Activated CD4-positive, alpha-beta T cell treated with anti-CD3 and anti-CD28 coated beads for 24 hours (primary cell): ENCODE measurements around the gene RPL5.

Experiments
- DNase-seq, 2 donors: peaks; one replicate each; pipeline ENCODE4 v3.0.0-alpha.2; 2020; ENCODE audit warnings: low read depth in 2 of 2

Gene RPL5

DNA sequence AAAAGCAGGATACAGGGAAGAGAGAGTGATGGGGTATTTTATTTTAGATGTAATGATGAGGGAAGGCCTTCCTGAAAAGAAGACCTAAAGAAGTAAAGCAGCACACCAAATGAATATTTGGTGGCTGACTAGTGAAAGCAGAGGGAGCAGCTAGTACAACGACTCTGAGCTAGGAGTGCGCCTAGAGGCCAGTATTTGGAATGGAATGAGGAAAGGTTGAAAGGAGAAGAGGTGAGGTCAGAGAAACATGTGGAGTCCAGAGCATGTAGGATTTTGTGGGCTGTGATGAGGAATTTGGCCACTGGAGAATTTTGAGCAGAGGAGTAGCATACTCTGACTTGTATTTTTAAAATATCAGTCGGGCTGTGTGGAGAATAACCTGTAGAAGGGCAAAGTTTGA, 11.8 kb upstream of the RPL5 start:
- DNase-seq: no peak

DNA sequence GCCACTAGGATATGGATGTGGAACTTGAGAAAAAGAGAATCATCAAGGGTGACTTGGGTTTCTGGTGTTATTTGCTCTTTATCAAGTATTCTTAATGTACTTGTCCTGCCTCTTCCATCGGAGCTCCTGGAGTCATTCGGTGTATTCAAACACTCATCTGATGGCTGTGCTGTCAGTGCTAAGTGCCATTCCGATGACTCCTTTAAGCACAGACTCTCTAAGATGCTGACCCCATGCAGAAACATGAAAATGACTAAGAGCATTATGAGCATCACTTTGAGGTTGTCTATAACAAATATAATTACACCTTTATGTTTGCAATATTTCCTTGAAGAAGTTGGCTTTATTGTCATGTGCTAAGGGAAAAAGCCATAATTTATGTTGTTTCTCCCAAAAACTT, 11.3 kb upstream of the RPL5 start:
- DNase-seq: no peak

- DNase-seq: no peak
These were observed 9.0 kb upstream of the RPL5 start for GRCh38 chr1:92822879-92823278.

DNA sequence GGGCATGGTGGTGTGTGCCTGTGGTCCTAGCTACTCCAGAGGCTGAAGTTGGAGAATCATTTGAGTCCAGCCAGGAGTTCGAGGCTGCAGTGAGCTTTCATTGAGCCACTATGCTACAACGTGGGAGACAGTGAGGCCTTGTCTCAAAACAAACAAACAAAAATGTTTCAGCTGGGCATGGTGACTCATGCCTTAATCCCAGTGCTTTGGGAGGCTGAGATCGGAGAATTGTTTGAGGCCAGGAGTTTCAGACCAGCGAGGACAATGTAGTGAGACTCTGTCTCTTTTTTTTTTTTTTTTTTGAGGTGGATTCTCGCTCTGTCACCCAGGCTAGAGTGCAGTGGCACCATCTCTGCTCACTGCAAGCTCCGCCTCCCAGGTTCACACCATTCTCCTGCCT, 5.0 kb upstream of the RPL5 start:
- DNase-seq: no peak

DNA sequence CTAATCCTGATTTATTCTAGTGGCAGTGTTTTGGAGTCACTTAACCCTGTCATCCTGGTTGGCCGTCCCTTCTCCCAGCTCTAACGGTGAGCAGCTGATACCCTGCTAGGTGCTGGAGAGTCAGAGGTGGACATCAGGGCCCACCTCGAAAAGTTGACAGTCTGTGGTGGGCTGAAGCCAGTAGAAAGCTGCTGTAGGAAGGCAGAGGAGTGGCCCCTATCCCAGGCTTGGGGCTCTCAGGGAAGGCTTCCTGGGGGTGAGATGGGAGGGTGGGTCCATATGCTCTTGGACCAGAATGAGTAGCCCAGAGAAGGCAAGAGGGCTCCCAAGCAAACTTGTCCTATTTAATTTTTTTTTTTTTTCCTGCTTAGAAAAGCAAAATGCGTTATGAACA, 475 bp upstream of the RPL5 start:
- DNase-seq: no peak

DNA sequence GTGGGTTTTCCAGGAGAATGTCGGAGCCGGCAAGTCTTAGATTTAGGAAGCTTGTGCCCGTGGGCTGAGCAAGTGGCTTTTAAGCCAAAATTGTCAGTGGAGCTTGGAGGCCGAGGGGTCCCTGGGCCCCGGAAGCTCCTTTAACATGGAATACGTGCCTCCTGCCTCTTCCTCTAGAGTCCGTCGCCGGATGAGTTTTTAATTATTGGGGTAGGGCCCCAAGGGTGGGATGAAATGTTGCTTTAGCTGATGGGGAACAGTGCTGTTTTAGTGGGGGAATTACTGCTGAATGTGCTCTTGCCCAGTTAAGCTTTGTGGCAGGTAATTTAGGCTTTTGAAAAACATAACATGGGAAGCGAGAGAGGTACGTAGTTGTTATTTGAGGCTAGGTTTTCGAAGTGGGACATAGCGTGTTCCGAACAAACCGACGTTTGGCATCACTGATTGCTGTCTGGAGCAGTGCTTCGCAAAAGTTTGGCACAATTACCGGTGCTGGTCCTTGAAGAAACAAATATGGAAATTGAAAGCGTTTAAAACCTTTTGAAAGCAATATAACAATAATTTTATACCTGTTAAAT, 786 bp downstream of the RPL5 start:
- DNase-seq: no peak

- no peak for DNase-seq
These were observed 2.0 kb downstream of the RPL5 start for GRCh38 chr1:92833840-92834239.

- DNase-seq: no peak
These were observed 2.8 kb downstream of the RPL5 start for GRCh38 chr1:92834617-92835016.

DNA sequence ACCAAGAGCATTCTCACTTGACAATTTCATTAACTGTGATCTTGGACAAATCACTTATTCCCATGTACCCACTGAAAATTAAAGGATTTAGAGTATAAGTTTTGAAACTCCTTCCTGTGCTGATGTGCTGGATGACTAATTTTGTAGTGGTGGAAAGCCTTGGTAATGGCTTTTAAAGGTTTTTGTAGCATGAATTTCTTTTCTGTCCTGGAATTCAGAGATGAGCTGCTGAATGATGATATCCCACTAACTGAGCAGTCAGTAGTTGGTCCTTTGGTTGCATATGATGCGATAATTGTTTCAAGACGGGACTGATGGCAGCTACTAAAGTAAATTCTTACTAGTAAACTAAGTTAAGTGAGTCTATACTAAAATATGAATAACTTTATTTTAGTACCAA, 5.2 kb downstream of the RPL5 start:
- DNase-seq: no peak

GRCh38 chr1:92838519-92838918, 6.7 kb downstream of the RPL5 start:
- DNase-seq: no peak

DNA sequence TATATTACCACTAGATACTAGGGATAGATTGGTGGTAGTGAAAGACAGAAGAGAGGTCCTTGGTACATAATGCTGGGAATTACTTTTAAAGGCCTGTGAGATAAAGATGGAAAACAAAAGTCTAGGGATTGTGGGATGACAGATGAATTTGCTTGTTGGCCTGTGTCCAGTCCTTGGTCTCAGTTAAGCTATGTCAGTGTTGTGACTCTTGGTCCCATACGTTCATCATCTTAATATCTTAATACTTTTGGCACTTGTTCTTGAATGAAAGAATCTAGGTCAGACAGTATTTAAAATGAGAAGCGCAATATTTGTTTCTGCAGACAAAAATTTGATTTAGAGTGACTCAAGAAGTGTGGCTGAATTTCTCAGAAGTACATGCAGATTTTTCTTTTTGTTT, 7.6 kb downstream of the RPL5 start:
- no peak for DNase-seq

GRCh38 chr1:92840600-92840999, 8.8 kb downstream of the RPL5 start:
- no peak for DNase-seq

GRCh38 chr1:92842082-92843045, 10.5 kb downstream of the RPL5 start:
- DNase-seq: no peak

GRCh38 chr1:92843046-92843423, 11.2 kb downstream of the RPL5 start:
- no peak for DNase-seq

- DNase-seq: no peak
These were observed 11.9 kb downstream of the RPL5 start for GRCh38 chr1:92843429-92844352.

DNA sequence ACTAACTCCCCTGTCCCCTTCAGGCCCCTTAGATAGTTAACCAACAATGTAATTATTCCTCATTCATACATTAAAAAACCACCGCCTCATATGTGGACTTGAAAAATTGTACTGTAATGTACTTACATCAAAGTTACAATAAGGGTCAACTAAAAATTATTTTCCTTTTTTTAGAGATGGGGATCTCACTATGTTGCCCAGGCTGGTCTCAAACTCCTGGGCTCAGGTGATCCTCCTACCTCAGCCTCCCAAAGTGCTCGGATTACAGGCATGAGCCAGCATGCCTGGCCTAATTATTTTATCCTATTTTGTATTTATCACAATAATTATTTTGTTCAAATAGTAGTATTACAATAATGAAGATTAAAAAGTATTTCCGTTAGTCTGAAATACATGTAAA, 12.6 kb downstream of the RPL5 start:
- DNase-seq: no peak

- DNase-seq: no peak
These were observed 14.1 kb downstream of the RPL5 start for GRCh38 chr1:92845908-92846307.

GRCh38 chr1:92848201-92848600, 16.4 kb downstream of the RPL5 start:
- no peak for DNase-seq

DNA sequence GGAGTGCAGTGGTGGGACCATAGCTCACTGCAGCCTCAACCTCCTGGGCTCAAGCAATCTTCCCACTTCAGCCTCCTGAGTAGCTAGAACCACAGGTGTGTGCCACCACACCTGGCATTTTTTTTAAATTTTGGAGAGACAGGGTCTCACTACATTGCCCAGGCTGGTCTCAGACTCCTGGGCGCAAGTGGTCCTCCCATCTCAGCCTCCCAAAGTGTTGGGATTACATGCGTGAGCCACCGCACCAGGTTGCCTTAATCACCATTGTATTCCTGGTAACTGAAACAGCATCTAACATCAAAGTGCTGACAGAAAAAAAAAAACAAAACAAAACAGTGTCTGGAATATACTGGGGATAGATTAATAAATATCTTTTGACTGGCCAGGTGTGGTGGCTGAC, 18.2 kb downstream of the RPL5 start:
- no peak for DNase-seq

GRCh38 chr1:92851729-92852128, 19.9 kb downstream of the RPL5 start:
- no peak for DNase-seq

DNA sequence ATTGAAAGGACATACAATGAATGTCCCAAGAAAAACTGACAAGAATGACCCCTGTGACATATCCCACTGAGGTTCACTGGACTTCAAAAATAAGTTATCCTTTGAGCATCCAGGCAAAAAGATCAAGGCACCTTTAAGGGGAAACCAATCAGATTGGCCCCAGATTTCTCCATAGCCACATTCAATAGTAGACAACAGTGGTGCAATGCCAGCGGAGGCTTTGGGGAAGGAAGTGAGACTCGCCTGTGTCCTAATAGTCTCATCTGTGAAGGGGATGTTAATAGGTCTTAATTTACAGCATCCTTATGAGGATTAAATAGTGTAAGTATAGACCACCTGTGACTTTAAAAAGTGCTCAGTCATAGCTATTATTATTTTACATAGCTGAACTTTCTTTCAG, 21.5 kb downstream of the RPL5 start:
- DNase-seq: no peak

DNA sequence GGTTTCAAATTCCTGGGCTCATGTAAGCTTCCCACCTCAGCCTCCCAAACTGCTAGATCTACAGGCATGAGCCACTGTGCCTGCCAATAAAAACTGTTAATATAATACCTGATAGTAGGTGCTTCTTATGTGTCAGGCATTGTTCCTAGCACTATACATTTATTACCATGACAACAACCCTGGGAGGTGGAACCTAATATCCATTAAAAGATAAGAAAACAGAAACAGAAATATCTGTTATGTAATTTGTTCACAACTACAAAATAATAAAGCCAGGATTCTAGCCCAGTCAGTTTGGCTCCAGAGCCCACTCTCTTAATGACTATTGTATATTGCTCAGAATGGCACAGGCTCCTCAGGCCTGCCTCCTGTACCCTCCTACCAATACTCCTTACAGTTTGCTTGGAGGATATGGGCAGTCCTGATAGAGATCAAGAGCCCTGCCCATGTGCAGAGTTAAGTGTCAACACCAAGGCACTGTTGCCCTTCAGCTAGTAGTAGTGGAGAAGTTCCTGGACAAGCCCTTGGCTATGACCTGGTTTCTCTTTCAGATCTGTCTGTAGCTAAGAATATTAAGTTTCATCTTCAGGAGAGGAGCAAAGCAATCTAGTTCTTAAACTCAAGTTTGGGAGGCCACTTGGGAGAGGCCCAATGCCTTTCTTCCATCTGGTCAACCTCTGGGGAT, 22.4 kb downstream of the RPL5 start:
- DNase-seq: no peak
